Measurements from ENCODE around the gene ROPN1B. TPM values are rescaled to one million over a fixed set of nuclear protein-coding genes. Genes with fewer than 3 reads are reported as not detected.

Gene ROPN1B
- not detected in 2 replicates for total RNA-seq

DNA sequence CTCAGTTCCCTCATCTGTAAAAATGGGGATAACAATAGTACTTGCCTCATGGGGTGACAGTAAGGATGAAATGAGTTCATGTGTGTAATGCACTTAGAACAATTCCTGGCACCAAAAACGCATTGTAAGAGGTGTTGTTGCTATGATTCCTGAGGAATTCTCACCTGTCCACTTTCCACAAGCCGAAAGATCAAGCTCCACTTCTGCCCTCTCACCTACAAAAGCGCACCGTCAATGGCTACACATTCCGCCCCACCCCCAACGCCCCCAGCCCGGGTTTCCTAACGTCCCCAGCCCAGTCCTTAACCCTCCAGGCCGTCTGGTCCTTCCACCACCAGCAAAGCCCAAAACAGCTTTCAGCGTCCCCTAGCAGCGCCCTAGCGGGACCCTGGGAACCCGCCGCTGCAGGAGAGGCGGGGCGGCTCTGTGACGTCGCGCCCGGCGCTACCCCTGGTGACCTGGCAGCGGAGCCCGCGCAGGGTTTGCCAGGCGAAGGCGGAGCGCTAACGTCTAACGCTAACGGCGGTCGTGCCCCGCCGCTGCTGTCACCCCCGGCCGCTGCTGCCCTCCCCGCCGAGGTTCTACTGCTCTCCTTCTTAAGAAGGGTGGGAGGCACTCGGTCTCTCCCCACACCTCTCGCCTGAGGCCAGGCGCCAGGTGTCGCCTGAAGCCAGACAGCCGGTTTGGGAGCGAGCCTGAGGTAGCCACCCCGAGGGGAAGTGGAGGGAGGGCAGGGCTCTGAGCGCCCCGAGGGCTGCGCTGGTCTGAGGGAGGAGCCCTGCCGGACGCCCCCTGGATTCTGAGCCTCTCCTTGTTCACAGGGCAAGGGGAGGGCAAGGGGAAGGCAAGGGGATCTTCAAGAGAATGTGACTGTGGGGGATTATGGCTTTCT is at the start of gene ROPN1B:
TSS of gene ROPN1B (plus strand) at position 478 of the 892 bp plus-strand sequence. CDS start 2,877 bp downstream, outside the sequence.

Other genes with a start within 250 kb of the ROPN1B start
- gene SLC41A3, start 114.9 kb downstream of the ROPN1B start, total RNA-seq = 38.0 and 40.8 TPM in 2 replicates
- gene ALDH1L1, start 211.4 kb downstream of the ROPN1B start, total RNA-seq = not detected in 2 replicates